HepG2 (cell line): ENCODE data around the gene STRN3. TPM values are rescaled to one million over a fixed set of nuclear protein-coding genes. Genes with fewer than 3 reads are reported as not detected.

Source experiments
- ATAC-seq: fragments of 200-7000 bp; cut with Tn5 transposase; 3 replicates; pipeline ENCODE4 v1.9.1; 2020; ENCODE audit warnings: mild to moderate bottlenecking, moderate library complexity
- BruUV-seq: library from RNA; stranded (reverse); fragments of 400-500 nt; replicated peaks from 2 replicates; lab custom pipeline; 2021; lab: Mats Ljungman, UMichigan
- CTCF ChIA-PET: fragments of 300-600 bp; formaldehyde crosslinking; extraction: SDS; loops from one replicate; lab custom pipeline; 2021; ENCODE audit warnings: low total read pairs, inconsistent platforms, low intra/inter-chr PET ratio; lab: Yijun Ruan, JAX
- POLR2A ChIA-PET: fragments of 350-600 bp; sonication (Branson Sonifier 250); formaldehyde crosslinking; loops from one replicate; lab custom pipeline; 2020; ENCODE audit warnings: antibody characterized with exemption, inconsistent platforms; lab: Yijun Ruan, JAX
- DNase-seq: peaks from one replicate; pipeline ENCODE4 v3.0.0-alpha.2; 2015; ENCODE audit warnings: low spot score
- FAIRE-seq: peaks from 3 replicates; lab custom pipeline; 2011; peaks lifted over from hg19 to GRCh38; lab: Jason Lieb, UNC
- H2AFZ ChIP-seq: one replicate; pipeline ENCODE4 v1.6.1; 2011; ENCODE audit warnings: low read length, inconsistent platforms
- H3K27ac ChIP-seq: fragments of 300-600 bp; 3 replicates; pipeline ENCODE4 v1.8.0; 2011; ENCODE audit warnings: mixed run types, mild to moderate bottlenecking, mixed read lengths, low read length, inconsistent platforms; ENCODE audit not compliant: insufficient read depth; ENCODE audit errors: extremely low read length
- H3K27me3 ChIP-seq, 2 experiments: fragments of 200-600 bp in 1 of 2; 2 replicates in 1 of 2; 3 replicates in 1 of 2; pipeline versions ENCODE4 v1.6.0 to v1.8.0; 2011; ENCODE audit warnings: low read length in 2 of 2, mild to moderate bottlenecking in 2 of 2, moderate library complexity in 2 of 2, inconsistent platforms in 1 of 2; ENCODE audit not compliant: insufficient read depth in 2 of 2, control insufficient read depth in 1 of 2
- H3K36me3 ChIP-seq, 2 experiments: fragments of 200-600 bp in 1 of 2; replicated peaks in 1 of 2; 2 replicates in 1 of 2; 3 replicates in 1 of 2; pipeline versions ENCODE4 v1.5.1 to v1.8.0; 2011; ENCODE audit warnings: low read length in 2 of 2, inconsistent platforms in 1 of 2; ENCODE audit not compliant: insufficient read depth in 2 of 2, control insufficient read depth in 1 of 2
- H3K4me1 ChIP-seq: 2 replicates; pipeline ENCODE4 v1.5.1; 2012; ENCODE audit warnings: low read length, inconsistent platforms; ENCODE audit not compliant: insufficient read depth
- H3K4me2 ChIP-seq: 2 replicates; pipeline ENCODE4 v1.6.0; 2011; ENCODE audit warnings: low read depth, low read length, inconsistent platforms
- H3K4me3 ChIP-seq, 3 experiments: fragments of 200-600 bp in 1 of 3; sonication (generic), shearing (Covaris generic) in 1 of 3; replicated peaks in 1 of 3; 2 replicates each; pipeline ENCODE4 v1.5.1; 2011 to 2016; ENCODE audit warnings: low read length in 3 of 3, inconsistent platforms in 2 of 3, low read depth in 2 of 3, mild to moderate bottlenecking in 2 of 3, control low read depth in 1 of 3, mixed read lengths in 1 of 3; ENCODE audit not compliant: insufficient read depth in 1 of 3
- H3K79me2 ChIP-seq: one replicate; pipeline ENCODE4 v1.6.1; 2011; ENCODE audit warnings: low read length, inconsistent platforms; ENCODE audit not compliant: insufficient read depth
- H3K9ac ChIP-seq: 2 replicates; pipeline ENCODE4 v1.6.0; 2011; ENCODE audit warnings: mild to moderate bottlenecking, low read depth, low read length, inconsistent platforms; ENCODE audit not compliant: insufficient read depth
- H3K9me3 ChIP-seq: 2 replicates; pipeline ENCODE4 v1.5.1; 2012; ENCODE audit warnings: mild to moderate bottlenecking, low read length
- H4K20me1 ChIP-seq: 2 replicates; pipeline ENCODE4 v1.6.0; 2011; ENCODE audit warnings: inconsistent platforms, mild to moderate bottlenecking, low read length, moderate library complexity; ENCODE audit not compliant: insufficient read depth
- ARID5B ChIP-seq: IDR thresholded peaks from 2 replicates; pipeline ENCODE4 v1.4.0; 2020; ENCODE audit warnings: mild to moderate bottlenecking, missing genetic modification reagents
- ATF7 ChIP-seq, 2 experiments: fragments of 450-650 bp in 1 of 2; sonication (generic) in 1 of 2; formaldehyde crosslinking in 1 of 2; IDR thresholded peaks; 2 replicates each; pipeline versions ENCODE4 v1.4.0 to v1.6.1; 2016 to 2020; ENCODE audit warnings: antibody characterized with exemption in 1 of 2, mild to moderate bottlenecking in 1 of 2, missing genetic modification reagents in 1 of 2
- CEBPB ChIP-seq: IDR thresholded peaks from 2 replicates; pipeline ENCODE4 v1.6.1; 2011; ENCODE audit warnings: low read depth, low read length, improper control_type of control experiment, borderline replicate concordance
- CEBPG ChIP-seq: IDR thresholded peaks from 2 replicates; pipeline ENCODE4 v1.6.1; 2016
- CREB1 ChIP-seq, 2 experiments: fragments of 450-650 bp in 1 of 2; IDR thresholded peaks; 2 replicates each; pipeline ENCODE4 v1.6.1; 2016 to 2017; ENCODE audit warnings: control low read depth in 1 of 2, mild to moderate bottlenecking in 1 of 2, missing compliant biosample characterization in 1 of 2, missing genetic modification characterization in 1 of 2
- FOXO4 ChIP-seq: sonication (generic); formaldehyde crosslinking; conservative IDR thresholded peaks from 2 replicates; pipeline ENCODE4 v1.8.1; 2023; ENCODE audit warnings: missing genetic modification reagents
- KLF15 ChIP-seq: sonication (generic); formaldehyde crosslinking; IDR thresholded peaks from 2 replicates; pipeline ENCODE4 v1.8.1; 2023; ENCODE audit warnings: borderline replicate concordance, mild to moderate bottlenecking, inconsistent platforms, missing genetic modification reagents, mixed read lengths
- KMT2B ChIP-seq: IDR thresholded peaks from 2 replicates; pipeline ENCODE4 v1.6.1; 2016; ENCODE audit warnings: missing genetic modification reagents, missing compliant biosample characterization
- RFXAP ChIP-seq: sonication (generic); formaldehyde crosslinking; IDR thresholded peaks from 2 replicates; pipeline ENCODE4 v1.4.0; 2020; ENCODE audit warnings: missing genetic modification reagents, borderline replicate concordance
- TFAP4 ChIP-seq: sonication (generic); IDR thresholded peaks from 2 replicates; pipeline ENCODE4 v1.6.1; 2016; ENCODE audit warnings: low read depth, borderline replicate concordance
- ZNF276 ChIP-seq: sonication (generic); formaldehyde crosslinking; IDR thresholded peaks from 2 replicates; pipeline ENCODE4 v1.4.0; 2020; ENCODE audit warnings: mild to moderate bottlenecking, low read depth, missing genetic modification reagents
- ZNF816 ChIP-seq: sonication (generic); formaldehyde crosslinking; IDR thresholded peaks from 2 replicates; pipeline ENCODE4 v1.8.0; 2022; ENCODE audit warnings: missing genetic modification reagents, mild to moderate bottlenecking, borderline replicate concordance
- WGBS: methylation state at CpG from one replicate; pipeline ENCODE4 v1.1.6; 2017; ENCODE audit warnings: low lambda C conversion rate; 5-methylcytosine and 5-hydroxymethylcytosine counted together
- in situ Hi-C: cut with HindIII; loops from 2 replicates; pipeline ENCODE4 v1.10.0; 2017; ENCODE audit warnings: low pct_unique_long_range_greater_than_20kb; ENCODE audit not compliant: extremely low pct_ligation_motif_present
- intact Hi-C: fragments of 100-400 bp; cut with micrococcal nuclease; formaldehyde crosslinking; loops from one replicate; pipeline ENCODE4 v1.10.0; 2022; ENCODE audit not compliant: unreplicated experiment
- polyA plus RNA-seq, 8 experiments: library from polyadenylated mRNA; depleted of rRNA in 3 of 8; stranded (reverse) in 7 of 8; unstranded in 1 of 8; fragments of >200 nt; fragmentation: Illumina TruSeq in 4 of 8; extraction: Trizol in 4 of 8; gene quantifications; 2 replicates each; pipeline versions ENCODE4 v1.2.1 to v1.2.3, GENCODE V29; 2011 to 2016; ENCODE audit warnings: low read depth in 4 of 8, missing spikeins in 1 of 8, mixed read lengths in 1 of 8; ENCODE audit not compliant: insufficient read depth in 1 of 8
- total RNA-seq, 5 experiments: library from RNA; depleted of rRNA; stranded (reverse); fragments of >200 nt; fragmentation: Illumina TruSeq; extraction: Trizol; gene quantifications; 2 replicates each; pipeline ENCODE4 v1.2.3, GENCODE V29; 2016; ENCODE audit warnings: low read depth in 1 of 5

The STRN3 gene
- total and polyA plus RNA-seq, 2 of the 13 experiments (the other 11 are each of a cell fraction or from before 2014, with no cell fraction given) = 49.4 to 123 TPM

GRCh38 chr14:30882431-30882830 lies 143.7 kb downstream of the STRN3 start (continued):
- TF ChIP-seq TFAP4 (no peak), ZNF816 (CRISPR knock-in tag) (no peak), KLF15 (CRISPR knock-in tag) (no peak), ARID5B (CRISPR knock-in tag) (no peak)

GRCh38 chr14:30876692-30877091 lies 149.5 kb downstream of the STRN3 start:
- H3K4me3 ChIP-seq = no peak overlapping the region
- intact Hi-C loops = loop anchor here (10.0 kb wide), 1 partner anchor 322 kb away; the partner anchor contains the start of gene G2E3
- TF ChIP-seq ZNF276 = no peak
- TF ChIP-seq CEBPB = peak; percentile 69; the same call in 1 of the 2 replicates
- TF ChIP-seq KMT2B (CRISPR knock-in tag) = 0 out of 2 replicates have a peak, but pooled peaks have one; percentile 18
- peak; percentile 51 for TF ChIP-seq ATF7 (IDR thresholded peaks at IDR 0.05)
- TF ChIP-seq ATF7 (CRISPR knock-in tag; IDR thresholded peaks at IDR 0.05) = no peak
- no peak for TF ChIP-seq RFXAP (CRISPR knock-in tag)
- TF ChIP-seq CEBPG (CRISPR knock-in tag) = peak; percentile 51
- TF ChIP-seq CREB1 (IDR thresholded peaks at IDR 0.05) = 0 out of 2 replicates have a peak, but pooled peaks have one; percentile 2
- TF ChIP-seq CREB1 (CRISPR knock-in tag; IDR thresholded peaks at IDR 0.05) = no peak
- 0 out of 2 replicates have a peak, but pooled peaks have one; percentile 49 for TF ChIP-seq FOXO4 (CRISPR knock-in tag)
- peaks cover 0 to 19% of the 10 kb centered on the region in 2 experiments; a peak in 4 of 5 replicates for H3K27me3 ChIP-seq
- no peaks in the 10 kb centered on the region for H4K20me1 ChIP-seq
- H3K9ac ChIP-seq = no peak overlapping the region
- in situ Hi-C loops = no loop called here
- BruUV-seq = no TSS peak
- no peak overlapping the region for H2AFZ ChIP-seq
- H3K4me2 ChIP-seq = no peak overlapping the region
- ChIA-PET CTCF (no interaction called here), POLR2A (no interaction called here)
- 79% methylated on average over 4 of the region's 4 CpGs for WGBS
- no peaks in the 10 kb centered on the region for H3K9me3 ChIP-seq
- H3K4me1 ChIP-seq = peaks cover 24% of the 10 kb centered on the region
- H3K27ac ChIP-seq = no peak overlapping the region
- ATAC-seq = no peak
- no peak for FAIRE-seq
- no peak for DNase-seq
- H3K36me3 ChIP-seq = peaks cover 0 to 2% of the 10 kb centered on the region in 2 experiments; a peak in 1 of 5 replicates
- no peaks in the 10 kb centered on the region for H3K79me2 ChIP-seq
